AG04449 (cell line): ENCODE results near the gene PRR12.

ENCODE experiments used
- CTCF ChIA-PET: fragments of 350-600 bp; formaldehyde crosslinking; extraction: SDS; loops from one replicate; lab custom pipeline; 2021; ENCODE audit warnings: antibody characterized with exemption; lab: Yijun Ruan, JAX
- POLR2A ChIA-PET: fragments of 400-600, 350-600 bp; formaldehyde crosslinking; extraction: SDS; loops from one replicate; lab custom pipeline; 2020; ENCODE audit warnings: antibody characterized with exemption, inconsistent platforms; lab: Yijun Ruan, JAX
- DNase-seq: peaks from one replicate; pipeline ENCODE4 v3.0.0-alpha.2; 2010; ENCODE audit warnings: low read depth, low spot score
- H3K4me3 ChIP-seq: 2 replicates; pipeline ENCODE4 v1.5.1; 2011; ENCODE audit warnings: low read depth, mild to moderate bottlenecking, control low read depth, low read length
- TF ChIP-seq, protein P1 (sequence below): IDR thresholded peaks from one replicate; pipeline ENCODE4 v1.5.1; 2011; ENCODE audit warnings: mild to moderate bottlenecking, moderate library complexity, low read length, control low read depth, inconsistent platforms; ENCODE audit not compliant: insufficient read depth; ENCODE audit errors: missing control alignments

The PRR12 gene

DNA sequence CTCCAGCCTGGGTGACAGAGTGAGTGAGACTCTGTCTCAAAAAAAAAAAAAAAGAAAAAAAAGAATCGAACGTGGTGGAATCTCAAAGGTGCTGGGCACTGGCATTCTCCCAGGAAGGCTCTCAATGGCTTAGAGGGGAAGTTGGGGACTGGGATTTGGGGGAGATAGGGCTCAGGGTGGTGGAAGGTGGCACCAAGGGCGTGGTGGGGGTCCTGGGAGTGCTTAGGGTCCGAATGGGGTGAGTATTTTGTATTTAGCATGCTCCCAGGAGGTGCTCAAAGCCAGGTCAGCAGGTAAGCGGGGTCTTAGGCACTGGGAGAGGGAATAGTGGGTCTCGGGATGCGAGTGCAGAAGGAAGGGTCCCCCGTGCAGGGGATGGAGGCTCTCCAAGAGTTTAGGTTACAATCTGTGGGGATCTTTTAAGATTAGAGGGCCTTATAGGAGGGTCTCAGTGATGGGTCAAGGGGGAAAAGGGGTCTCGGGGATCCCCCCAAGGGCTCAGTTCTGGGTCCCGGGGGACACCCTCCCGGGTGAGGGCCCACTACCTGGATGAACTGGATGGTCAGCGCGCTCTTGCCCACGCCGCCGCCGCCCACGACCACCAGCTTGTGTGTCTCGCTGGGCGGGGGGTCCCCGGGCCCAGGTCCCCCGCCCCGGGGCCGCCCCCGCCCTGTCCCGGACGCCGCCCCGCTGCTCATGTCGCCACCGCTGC is 48.6 kb downstream of the PRR12 start:
- CTCF ChIA-PET = interaction anchor here (0.8 to 1.3 kb wide), 5 partner anchors 9 to 46 kb away, joined by 3 to 5 read pairs (median 3); no protein-coding TSS in a partner anchor
- H3K4me3 ChIP-seq = peak overlapping the region; percentile 61
- POLR2A ChIA-PET = interaction anchor here (0.6 to 2.9 kb wide), 10 partner anchors 16 to 112 kb away, joined by 3 to 23 read pairs (median 6); partner anchors contain the start of genes NOSIP, PRMT1, PRR12 and RCN3
- TF ChIP-seq, protein P1, sequence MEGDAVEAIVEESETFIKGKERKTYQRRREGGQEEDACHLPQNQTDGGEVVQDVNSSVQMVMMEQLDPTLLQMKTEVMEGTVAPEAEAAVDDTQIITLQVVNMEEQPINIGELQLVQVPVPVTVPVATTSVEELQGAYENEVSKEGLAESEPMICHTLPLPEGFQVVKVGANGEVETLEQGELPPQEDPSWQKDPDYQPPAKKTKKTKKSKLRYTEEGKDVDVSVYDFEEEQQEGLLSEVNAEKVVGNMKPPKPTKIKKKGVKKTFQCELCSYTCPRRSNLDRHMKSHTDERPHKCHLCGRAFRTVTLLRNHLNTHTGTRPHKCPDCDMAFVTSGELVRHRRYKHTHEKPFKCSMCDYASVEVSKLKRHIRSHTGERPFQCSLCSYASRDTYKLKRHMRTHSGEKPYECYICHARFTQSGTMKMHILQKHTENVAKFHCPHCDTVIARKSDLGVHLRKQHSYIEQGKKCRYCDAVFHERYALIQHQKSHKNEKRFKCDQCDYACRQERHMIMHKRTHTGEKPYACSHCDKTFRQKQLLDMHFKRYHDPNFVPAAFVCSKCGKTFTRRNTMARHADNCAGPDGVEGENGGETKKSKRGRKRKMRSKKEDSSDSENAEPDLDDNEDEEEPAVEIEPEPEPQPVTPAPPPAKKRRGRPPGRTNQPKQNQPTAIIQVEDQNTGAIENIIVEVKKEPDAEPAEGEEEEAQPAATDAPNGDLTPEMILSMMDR = no peak
- no peak for DNase-seq

DNA sequence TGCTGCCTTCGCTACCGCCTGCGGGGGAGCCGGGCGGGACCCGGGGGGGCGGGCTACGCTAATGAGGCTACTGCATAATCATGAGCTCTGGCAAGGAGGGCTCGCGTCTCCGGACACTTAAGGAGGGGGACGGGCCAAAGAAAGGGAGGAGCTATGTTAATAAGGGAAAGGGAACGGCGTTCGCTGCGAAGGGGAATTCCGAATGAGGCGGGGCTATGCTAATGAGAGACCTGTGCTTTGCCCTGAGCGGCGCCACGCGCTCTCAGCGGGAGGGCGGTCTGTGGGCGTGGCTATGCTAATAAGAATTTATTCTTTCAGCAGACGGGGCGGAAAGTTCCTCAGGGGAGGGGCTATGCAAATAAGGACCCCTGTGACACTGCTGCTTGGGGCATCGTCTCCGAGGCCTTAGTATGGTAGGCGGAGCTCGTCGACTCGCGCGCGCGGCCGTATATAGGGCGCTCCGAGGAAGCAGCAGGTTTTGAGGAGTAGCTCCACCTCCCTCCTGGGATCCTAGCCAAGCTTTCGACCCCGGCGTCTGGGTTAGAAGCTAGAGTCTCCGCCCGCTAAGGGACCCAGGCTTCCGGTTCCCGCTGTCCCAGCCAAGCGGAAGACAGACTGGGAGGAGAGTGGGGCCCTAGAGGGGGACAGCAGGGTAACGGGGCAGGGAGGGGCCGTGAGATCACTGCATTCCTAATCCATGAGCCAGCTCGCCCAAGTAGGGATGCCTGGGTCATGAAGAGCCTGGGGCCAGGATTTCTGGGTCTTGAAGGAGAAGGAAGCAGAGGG is 49.3 kb downstream of the PRR12 start, which contains the start of gene RRAS:
Gene RRAS (minus strand): TSS at position 31 of the 786 bp plus-strand sequence. CDS start 45 bp downstream, outside the sequence.
- peak within 1 kb of the TSS; percentile 63 for H3K4me3 ChIP-seq
- DNase-seq = peak; percentile 99
- CTCF ChIA-PET = interaction anchor here (0.6 to 1.3 kb wide), 10 partner anchors 8 to 167 kb away, joined by 3 to 5 read pairs (median 3); no protein-coding TSS in a partner anchor
- TF ChIP-seq, protein P1 = no peak
- POLR2A ChIA-PET = interaction anchor here (0.5 to 2.9 kb wide), 17 partner anchors 10 to 229 kb away, joined by 3 to 23 read pairs (median 5); partner anchors contain the start of genes NOSIP, PRMT1, PRR12 and RCN3

DNA sequence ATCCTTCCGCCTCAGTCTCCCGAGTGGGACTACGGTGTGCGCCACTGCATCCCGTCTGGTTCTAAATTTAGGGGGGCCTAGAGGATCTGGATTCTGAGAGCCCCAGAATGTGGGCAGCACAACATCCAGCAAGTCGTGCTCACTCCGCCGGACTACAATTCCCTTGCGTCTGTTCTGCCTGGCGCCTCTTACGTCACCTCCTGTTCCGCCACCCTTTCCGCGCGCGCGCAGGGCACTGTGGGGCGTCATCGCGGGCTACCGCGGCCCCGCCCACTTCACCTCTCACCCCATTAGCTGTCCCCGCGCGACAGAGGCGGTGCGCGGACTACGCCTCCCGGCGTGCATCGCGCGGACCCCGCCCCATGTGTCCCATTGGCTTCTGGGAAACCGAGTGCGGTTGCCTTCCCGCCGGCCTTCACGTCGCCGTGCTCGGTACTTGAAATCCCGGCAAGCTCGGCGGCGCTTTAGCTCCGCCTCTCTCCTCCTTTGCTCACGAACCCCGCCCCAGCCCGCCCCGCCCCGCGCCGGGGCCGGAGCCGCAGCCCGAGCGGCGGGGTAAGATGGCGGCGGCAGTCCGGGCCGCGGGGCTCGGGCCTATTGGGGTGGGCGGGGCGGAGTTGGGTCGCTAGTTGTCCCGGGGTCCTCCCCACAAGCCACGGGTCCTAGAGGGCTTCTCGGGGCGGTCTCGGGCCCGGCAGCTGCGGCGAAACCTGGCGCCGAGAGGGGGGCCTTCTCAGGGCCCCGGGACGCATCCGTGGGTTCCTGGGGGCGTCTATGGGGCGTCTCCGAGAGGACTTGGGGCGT is 50.9 kb downstream of the PRR12 start, which contains the start of gene SCAF1:
Gene SCAF1 (plus strand): TSS at position 522 of the 804 bp plus-strand sequence. CDS start 2,818 bp downstream, outside the sequence.
- H3K4me3 ChIP-seq = peak within 1 kb of the TSS; percentile 99
- ChIA-PET POLR2A (interaction anchor here (0.6 to 2.9 kb wide), 11 partner anchors 14 to 340 kb away, joined by 3 to 23 read pairs (median 5); partner anchors contain the start of genes BCL2L12, IRF3, PRMT1 and PRR12), CTCF (interaction anchor here (1.2 to 5.1 kb wide), 2 partner anchors 32 to 51 kb away, joined by 3 to 53 read pairs; partner anchors contain the start of gene PRR12)
- TF ChIP-seq, protein P1 = no peak
- DNase-seq = peak; percentile 96

DNA sequence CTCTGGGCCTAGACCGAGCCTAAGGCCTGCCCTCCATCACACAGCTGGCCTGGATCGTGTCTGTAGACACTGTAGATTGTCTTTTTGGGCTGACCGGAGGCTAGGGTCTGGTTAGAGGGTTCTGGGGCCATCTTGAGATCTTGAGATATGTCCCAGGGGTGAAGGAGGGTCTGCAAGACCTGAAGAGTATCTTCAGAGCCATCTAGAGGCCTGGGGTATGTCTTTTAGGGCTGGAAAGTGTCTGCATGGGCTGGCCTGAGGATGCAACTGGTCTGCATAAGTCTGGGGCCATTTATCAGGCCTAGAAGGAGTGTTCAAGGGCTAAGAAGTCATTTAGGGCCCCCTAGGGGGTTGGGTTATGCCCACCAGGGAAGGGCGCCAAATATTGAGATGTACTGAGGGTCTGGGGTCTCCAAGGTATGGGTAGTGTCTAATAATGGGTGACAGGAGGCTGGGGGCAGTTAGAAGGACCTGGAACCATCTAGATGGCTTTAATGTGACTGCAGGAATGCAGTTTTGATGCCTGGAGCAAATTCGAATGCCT is 51.6 kb downstream of the PRR12 start:
- ChIA-PET CTCF (interaction anchor here (1.2 to 5.1 kb wide), 4 partner anchors 31 to 72 kb away, joined by 3 to 53 read pairs (median 4); partner anchors contain the start of gene PRR12), POLR2A (interaction anchor here (0.6 to 2.9 kb wide), 12 partner anchors 13 to 341 kb away, joined by 3 to 23 read pairs (median 4); partner anchors contain the start of genes BCL2L12, IRF3, NOSIP and PRMT1)
- TF ChIP-seq, protein P1 = no peak
- no peak for DNase-seq
- peak overlapping the region; percentile 99 for H3K4me3 ChIP-seq

DNA sequence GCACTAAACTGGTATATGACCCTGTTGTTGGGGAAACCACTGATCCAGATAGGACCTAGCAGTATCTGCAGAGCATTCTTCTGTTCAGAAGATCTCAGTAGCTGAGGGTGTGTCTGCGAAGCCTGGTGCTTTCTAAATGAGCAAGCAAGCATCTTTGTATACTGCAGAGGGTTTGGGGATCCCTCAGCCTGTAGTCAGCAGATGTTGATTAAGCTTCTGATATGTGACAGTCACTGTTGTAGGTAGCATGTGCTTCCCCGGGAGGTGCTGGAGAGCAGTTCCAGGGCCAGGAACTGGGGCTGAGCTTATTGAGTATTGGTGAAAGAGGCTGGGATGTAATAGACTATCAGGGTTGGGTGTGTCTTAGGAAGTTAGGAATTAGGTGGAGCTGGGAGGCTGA is 52.5 kb downstream of the PRR12 start:
- POLR2A ChIA-PET = interaction anchor here (0.7 to 2.0 kb wide), 3 partner anchors 12 to 63 kb away, joined by 3 to 6 read pairs (median 4); partner anchors contain the start of gene NOSIP
- H3K4me3 ChIP-seq = peak overlapping the region; percentile 99
- CTCF ChIA-PET = interaction anchor here (1.3 to 5.1 kb wide), 4 partner anchors 30 to 74 kb away, joined by 3 to 53 read pairs (median 4); no protein-coding TSS in a partner anchor

More for the DNA sequence above, 52.5 kb downstream of the PRR12 start:
- TF ChIP-seq, protein P1 = no peak
- no peak for DNase-seq
